ENCODE measurements around the gene EVC.
A peak's percentile ranks its signal among the peaks of the same experiment; 100 is the strongest.
"Not testable (repeated sequence)": the region's sequence is repeated elsewhere in the genome, so short reads cannot be mapped to it uniquely, and the experiment has no call there.

The EVC gene

DNA sequence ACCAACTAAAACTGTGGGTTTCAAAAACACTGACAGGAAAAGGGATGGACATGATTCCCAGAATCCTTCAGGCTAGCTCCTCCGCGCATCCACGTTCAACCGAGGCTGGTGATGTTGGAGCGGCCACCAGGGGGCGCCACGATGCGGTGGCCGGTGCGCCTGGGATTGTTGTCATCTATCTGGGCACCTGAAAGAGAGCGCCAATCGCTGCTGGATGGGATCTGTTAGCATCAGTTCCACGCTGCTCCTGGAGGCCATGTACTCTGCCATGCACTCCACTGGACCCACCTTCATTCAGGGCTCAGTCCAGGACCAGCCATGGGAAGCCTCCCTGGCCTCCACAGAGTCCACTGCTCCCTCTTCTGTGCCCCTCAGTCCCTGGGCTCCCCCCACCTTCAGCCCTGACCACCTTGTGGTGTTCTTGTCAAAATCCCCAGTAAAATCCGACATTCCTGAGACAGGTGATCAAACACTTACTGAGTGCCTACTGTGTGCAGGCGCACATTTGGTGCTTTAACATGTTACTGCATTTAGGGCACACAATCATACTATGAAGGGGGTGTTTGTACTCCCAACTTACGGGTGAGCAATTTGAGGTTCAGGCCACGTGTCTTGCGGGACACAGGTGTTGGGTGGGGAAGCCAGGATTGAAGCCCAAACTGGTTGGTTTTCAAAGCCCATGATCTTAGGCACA, 110.8 kb downstream of the EVC start:
- peak; percentile 27 for DNase-seq

DNA sequence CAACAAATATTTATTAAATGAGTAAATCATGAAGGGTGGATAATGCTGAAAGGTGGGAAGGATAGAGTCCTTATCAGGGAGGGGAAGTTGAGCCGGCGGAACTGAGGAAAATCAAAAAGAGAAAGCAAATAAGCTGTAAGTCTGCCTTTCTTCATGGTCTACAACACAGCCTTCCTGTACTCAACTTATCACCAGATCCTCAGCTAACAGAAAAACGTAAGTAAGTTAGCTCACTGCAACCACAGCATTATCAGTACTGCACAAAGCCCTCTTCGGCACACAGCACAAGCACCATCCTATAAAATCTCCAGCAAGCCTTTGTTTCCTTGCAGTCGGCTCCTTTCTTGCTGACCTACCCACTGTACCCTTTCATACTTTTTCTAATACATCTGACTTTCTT, 111.6 kb downstream of the EVC start:
- DNase-seq = no peak

DNA sequence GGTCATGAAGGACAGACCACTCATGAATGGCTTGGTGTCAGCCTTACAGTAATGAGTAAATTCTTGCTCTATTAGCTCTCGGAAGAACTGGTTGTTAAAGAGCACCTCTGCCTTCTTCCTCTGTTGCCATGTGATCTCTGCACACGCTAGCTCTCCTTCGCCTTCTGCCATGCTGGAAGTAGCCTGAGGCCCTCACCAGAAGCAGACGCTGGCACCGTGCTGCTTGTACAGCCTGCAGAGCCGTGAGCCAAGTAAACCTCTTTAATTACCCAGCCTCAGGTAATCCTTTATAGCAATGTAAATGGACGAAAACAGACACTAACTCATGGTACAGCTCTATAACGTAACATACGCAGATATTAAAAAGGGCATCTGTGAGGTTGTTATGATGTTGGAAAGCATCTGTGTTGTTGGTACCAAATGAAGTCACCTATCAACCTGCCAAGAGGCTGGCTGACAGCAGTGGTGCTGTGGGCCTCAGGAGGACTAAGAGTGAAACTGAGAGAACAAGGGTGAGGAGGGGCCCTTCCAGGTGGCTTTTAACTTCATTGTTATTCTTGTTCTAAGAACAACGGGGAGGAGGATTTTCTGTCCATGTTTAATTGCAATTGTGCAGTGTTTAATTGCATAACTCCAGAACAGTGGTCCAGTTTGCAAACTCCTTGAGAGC, 112.7 kb downstream of the EVC start:
- DNase-seq = no peak

DNA sequence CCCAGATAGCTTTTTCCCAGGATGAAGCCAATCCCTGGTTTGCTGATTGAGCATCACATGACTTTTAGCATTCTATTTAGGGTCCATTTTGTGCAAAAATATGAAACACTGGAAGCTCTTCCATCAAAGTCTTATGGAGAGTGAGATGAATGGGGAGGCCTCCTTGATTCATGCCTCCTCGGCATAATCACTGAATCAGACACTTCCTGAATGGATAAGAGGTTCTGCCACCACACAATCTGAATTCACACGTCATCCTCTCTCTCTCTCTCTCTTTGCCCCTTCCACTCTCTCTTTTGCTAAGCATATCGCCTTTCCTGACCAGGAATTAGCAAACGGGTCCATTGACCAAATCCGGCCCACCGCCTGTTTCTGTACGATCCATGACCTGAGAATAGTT, 113.2 kb downstream of the EVC start:
- no peak for DNase-seq

DNA sequence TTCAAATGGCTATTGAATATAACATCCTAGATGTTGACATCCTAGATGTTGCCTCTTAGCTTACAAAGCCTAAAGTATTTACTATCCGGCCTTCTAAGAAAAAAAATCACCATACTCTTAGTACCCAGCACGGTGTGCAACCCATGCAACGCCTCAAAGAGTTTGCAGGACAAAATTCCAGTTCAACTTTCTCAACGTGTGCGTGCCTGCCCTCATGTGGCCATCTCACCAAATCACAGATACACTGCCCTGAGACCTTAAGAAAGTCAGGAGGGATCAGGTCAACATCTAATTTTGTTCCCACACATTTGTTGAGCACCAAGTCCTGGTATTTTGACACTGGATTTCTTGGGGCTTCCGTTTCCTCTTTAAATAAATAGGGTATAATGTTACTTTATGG, 113.6 kb downstream of the EVC start:
- DNase-seq = peak; percentile 43

DNA sequence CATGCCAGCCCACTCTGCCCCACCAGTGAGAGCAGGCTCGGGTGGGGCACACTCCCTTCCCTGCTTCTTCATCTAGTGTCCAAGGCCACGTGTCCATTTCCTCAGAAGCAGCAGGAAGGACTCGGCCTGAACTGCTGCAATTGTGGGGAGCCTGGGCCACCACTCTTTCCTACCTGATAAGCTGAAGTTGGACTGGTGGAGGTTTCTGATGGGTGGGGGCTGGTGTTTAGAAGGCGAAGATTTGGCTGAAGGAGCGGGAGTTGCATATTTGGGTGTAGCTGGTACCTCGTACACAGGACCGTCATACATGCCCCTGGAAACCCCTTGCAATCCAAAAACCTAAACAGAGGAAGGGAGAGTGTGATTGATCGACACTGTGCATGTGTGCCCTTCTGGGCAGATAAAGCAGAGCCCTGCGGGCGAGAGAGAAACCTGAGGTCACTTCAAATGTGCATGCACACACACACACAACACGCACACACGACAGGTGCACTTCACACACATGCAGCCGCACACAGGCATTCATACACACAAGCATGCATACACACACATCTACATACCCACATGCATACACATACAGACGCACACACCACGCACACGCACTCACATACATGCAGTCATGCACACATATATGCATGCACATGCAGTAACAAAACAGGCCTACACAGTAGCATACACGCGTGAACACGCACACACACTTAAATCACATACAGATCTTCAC, 114.5 kb downstream of the EVC start:
- DNase-seq = no peak

DNA sequence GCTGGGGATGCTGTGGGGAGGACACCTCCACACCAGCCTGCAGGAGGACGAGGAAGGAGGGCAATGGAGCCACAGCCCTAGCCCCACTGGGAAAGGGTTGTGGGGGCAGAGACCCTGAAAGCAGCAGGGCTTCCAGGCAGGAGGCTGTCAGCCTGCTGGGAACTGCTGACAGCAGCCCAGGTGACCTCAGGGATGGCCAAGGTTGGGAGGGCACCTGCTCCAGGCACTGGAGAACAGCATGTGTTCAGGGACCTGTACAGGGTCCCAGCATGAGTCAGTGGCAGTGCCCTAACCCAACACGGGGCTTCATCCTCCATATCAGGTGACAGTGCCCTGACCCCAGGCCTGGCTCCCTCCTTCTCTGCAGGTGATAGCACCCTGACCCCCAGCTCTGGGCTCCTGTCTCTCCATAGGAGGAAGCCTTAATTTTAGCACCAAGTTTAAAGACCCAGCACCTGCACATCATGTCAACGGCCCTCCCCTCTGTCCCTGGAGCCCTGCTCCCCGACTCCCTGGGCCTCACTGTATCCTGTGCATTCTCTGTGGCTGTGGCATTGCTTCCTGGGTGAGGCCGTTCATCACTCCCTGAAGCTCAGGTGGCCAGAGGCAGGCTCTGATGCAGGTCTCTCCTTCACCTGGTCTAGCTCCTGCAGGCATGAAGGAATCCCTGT, 115.6 kb downstream of the EVC start:
- DNase-seq = no peak

DNA sequence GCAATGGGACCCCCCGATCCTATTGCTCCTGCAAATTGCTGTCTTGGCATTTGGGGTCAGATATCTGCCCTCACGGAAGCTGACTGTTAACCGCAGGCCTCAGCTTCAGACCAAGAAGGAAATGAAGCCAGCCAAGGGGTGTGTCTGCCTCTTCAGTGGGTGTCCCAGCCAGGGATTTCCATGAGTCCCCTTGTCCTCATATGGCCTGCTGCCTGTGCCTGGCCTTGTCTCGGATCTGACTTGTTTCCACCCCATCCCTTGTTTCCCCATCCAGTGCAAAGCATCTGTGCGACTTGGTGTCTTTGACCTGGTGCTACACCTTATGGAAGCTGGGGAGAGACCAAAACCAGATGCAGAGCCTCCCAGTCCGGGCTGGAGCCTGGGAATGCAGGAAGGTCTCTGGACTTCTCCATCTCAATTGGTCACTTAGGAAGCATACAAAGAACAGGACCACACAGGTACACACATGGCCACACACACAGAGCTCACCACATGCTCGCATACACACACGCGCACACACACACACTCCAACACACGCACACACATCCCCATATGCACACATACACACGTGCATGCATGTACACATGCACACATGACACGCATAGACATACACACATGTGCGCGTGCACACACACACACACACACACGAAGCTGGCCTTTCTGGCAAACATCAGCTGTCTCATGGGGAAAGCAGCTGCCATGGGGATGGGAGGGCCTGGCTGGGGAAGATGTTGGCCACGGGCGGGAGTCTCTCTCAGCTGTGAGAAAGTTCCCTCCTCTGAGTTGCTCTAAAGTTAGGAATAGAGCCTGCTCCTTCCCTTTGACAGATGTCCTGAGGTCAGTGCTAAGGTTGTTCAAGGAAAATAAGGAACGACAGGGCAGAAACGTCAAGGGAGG, 116.4 kb downstream of the EVC start:
- DNase-seq = no peak

DNA sequence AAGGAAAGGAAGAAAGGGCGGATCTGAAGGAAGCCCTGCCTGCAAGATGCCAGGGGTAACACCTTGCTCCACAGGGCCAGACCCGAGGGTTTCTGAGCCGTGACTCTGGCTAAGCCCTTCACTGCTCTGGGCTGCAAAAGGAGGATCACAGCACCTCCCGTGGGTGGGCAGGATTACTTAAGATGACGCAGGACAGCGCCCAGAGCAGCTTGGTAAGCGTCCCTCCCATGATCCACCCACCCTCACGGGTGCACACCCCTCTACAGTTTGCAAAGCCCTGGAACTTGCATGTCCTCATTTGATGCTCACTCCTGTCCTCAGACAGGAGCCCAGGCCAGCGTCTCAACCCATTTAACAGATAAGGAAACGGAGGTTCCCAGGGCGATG, 117.0 kb downstream of the EVC start:
- DNase-seq = no peak

DNA sequence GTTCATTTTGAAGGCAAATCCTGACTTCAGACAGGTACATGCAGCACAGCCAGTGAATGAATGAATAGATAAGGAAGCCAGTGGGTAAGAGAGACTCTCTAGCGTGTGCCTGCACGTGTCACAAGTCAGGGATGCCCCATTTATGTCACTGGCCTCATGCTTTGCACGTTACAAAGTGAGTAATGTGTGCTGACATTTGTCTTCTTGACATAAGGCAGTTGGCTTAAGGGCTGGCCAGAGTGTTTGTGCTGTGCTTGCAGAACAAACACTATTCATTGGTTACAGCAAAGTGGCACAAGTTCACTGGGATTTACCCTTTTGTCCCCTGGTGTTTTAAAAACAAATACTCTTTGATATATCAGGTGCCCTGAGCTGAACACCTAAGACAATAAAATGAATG, 125.9 kb downstream of the EVC start:
- DNase-seq = no peak

DNA sequence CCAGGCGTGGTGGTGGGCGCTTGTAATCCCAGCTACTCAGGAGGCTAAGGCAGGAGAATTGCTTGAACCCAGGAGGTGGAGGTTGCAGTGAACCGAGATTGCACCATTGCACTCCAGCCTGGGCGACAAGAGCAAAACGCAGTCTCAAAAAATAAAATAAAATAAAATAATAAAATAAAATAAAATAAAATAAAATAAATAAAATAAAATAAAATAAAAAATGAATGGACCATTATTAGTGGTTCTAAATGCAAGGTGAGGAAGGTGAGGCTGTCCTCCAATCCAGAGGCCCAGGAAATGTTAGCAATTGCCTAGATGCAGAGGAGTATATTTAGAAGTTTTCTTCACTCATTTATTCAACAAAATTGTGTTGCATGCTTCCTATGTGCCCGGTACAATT, 126.5 kb downstream of the EVC start:
- DNase-seq = not testable (repeated sequence)

DNA sequence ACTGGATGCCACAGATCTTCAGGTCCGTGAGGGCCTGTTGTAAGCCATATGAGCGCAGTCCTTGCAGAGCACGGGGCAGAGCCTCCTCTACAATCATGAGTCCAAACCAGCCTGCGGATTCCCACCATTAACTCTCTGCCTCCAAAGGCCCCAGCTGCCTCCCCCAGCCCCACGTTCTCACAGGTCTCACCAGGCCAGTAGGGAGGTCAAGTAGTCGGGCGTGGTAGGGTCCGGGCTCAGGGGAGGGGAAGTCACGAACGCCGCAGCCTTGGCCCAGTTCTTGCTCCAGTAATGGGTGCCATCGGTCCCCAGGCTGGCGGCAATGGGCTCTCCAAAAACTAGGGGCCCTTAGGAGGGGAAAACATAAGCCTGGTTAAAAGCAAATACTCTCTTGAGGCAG, 128.3 kb downstream of the EVC start:
- DNase-seq = no peak

DNA sequence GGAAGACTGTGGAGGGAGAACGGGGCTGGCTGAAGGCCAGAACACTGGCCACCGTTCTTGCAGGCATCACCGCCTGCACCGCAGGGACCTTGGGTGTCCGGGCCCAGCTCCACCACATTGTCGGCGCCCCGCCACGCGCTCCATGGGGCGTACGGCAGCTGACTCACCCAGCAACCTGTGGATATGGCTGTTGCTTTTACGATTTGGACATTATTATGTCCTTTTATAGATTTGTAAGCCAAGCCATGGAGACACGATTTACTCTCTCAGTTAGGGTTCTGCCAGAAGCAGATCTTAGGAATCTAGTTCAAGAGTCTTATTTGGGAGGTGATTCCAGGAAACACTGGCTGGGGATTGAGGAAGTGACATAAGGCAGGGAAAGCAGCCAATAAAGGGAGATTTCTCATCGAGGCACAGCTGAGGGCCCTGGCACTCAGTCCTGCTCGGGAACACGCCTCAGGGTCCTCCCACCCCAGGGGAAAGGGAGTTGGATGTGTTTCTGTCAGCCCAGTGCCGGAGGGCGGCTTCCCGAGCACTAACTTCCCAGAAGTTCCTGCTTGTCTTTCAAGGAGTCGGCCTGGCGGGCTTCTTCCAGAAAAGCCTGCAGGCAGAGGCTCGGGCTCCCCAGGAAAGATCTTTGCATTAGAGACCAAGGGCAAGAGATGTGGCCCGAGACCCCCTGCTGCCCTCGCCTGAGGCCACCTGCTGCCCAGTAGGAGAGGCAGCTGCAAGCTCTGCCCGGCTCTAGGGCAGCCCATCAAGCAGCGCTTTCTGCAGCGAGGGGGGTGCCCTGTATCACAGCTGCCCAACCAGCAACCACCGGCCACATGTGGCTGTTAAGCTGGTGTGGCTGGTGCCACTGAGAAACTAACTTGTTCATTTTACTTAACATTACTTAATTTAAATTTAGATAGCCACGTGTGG, 129.0 kb downstream of the EVC start:
- no peak for DNase-seq

DNA sequence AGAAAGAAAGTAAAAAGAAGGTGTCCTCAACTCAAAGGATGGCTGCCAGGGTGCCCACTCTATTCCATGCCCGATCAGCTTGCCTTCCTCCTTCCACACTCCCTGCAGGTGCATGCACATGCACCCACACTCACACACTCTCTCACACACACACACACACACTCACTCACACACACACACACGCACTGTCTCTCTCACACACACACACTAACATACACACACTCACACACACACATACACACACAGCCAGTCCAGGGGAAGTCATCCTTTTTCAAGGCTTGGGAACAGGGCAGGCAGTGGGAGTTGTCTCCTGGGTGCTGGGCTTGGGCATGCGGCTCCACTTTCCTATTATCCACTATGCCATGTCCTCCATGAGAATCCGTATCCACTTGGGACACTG, 131.5 kb downstream of the EVC start:
- DNase-seq = no peak

DNA sequence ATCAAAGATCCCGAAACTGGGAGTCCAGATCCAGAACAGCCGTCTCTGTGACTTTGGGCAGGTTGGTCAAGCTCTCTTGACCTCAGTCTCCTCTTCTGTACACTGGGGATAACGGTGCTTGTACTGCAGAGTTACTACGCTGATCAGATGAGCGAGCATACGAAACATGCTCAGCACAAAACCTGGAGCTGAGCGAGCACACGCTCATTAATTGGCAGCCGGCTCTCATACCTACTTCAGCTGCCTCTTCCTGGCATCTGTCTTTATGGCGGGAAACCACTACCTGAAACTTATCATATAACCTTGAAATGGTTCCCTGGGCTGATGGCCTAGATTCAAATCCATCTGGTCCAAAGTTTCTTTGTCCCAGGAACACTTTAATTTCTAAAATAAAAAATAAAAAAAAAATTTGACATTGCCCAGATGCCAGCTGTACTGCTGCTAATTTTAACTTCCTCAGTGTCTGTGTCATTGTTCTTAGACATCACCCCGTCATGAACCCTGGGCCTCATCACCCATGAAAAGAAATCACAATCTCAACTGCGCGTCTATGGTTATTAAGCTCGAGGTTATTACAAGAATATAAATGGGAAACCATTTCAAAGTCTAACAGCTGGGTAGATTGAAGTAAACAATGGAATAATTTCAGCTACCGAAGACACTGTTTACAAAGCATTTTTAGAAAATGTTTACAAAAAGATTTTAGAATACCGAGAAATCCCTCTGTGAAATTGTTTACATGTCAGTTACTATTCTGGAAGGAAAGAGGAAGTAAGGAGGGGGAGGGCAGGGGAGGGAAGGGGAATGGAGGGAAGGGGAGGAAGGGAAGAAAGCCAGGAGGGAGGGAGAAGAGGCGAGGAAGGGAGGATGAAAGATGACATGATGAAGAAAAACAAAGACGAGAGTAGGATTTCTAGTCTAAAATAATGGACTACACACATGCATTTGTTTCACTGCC, 132.9 kb downstream of the EVC start:
- no peak for DNase-seq

DNA sequence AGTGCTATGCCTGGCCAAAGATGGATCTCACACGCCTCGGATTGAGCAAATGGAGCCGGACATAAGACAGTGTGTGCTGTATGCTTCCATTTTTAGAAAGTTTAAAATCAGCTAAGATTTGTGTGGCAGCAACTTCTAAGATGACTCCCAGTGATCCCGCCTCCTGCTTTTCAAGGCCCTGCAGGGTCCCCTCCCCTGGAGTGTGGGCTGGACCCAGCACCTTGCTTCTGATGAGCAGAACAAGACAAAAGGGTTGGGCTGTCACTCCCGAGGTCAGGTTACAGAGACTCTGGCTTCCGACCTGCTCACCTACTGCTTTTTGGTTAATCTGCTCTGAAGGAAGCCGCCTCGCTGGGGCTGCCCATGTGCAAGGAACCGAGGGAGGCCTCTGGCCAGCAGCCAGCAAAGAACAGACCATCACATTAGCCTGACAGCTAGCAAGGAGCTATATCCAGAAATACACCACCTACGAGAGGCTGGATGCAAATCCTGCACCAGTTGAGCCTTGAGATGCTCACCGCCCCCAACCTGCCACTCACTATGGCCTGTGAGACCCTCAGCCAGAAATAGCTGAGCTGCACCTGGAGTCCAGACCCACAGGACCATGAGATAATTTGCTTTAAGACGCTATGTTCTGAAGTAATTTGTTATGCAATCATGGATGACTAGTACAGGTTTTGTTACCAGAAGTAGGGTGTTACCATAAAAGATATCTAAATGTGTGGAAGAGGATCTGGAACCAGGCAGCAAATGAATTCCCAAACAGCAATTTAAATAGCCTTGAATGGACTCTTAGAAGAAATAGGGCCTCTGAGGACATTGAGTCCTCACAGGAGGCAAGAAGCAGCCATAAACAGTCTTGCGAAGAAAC, 134.3 kb downstream of the EVC start:
- no peak for DNase-seq

DNA sequence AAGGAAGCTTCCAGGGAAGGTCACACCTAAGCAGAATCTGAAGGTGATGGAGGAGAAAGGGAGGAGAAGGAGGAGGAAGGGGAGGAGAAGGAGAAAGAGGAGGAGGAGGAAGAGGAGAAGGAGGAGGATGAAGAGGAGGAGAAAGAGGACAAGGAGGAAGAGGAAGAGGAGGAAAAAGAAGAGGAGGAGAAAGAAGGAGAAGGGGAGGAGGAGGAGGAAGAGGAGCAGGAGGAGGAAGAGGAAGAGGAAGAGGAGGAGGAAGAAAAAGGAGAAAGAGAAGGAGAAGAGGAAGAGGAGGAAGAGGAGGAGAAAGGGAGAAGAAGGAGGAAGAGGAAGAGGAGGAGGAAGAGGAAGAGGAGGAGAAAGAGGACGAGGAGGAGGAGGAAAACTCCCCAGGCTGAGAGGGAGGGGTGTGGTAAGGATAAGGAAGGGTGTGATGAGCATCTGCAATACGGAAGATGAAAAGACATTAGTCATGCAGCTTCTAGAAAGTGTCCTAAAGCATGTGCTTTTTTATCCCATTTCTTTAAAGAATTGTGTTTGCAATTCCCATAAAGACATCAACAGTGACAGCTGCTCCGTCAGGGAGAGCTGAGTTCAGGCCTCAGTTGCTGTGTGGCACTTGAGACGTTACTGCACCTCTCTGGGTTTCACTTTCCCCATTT, 140.8 kb downstream of the EVC start:
- no peak for DNase-seq

DNA sequence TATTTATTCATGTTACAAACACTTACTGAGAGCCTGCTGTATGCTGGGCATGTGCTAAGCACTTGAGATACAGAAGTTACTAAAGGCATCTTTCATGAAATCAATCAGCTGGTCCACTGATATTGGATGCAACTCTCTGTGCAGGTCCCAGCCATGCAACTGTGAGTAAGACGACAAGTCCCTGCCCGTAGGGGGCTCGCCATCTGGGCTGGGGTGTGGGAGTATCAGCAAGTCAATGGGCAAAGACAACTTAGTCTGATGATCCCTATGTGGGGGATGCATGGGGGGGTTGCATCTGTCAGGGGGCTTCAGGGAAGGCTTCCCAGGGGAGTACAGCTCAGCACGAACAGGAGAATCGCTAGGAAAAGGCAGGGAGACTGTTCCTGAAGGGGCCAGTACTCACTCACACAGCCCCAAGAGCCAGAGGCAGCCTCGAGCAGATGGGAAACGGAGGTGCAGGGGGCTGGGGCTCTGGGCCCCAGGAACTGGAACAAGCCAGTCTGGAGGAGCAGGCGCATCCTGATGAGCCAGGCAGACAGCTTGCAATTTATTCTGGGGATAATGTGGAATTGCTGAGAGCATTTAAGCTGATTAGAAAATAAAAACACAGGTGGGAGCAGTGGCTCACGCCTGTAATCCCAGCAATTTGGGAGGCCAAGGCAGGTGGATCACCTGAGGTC, 141.7 kb downstream of the EVC start:
- DNase-seq = peak; percentile 96

Data from NCI-H82 (cell line).